ENCODE data around the gene RRBP1. TPM values are rescaled to one million over a fixed set of nuclear protein-coding genes. Genes with fewer than 3 reads are reported as not detected.

The RRBP1 gene
- total and polyA plus RNA-seq, 2 donors (not counting 3 experiments of a cell fraction or from before 2014, with no cell fraction given): 50.3 to 236 TPM

- no peaks in the 10 kb centered on the region for H3K36me3 ChIP-seq (ENCODE audit: control insufficient read depth in 2 of 2, extremely low read depth in 1 of 2, insufficient read depth in 2 of 2, low read length in 2 of 2)
- H3K4me2 ChIP-seq (ENCODE audit: insufficient read depth, low read length): no peak overlapping the region
- no peaks in the 10 kb centered on the region for H3K9me1 ChIP-seq (replicated peaks; ENCODE audit: control insufficient read depth, extremely low read depth, insufficient read depth, low read length)
- H3K4me3 ChIP-seq (replicated peaks in 1 of 3; ENCODE audit: insufficient read depth in 1 of 3, low read depth in 1 of 3, low read length in 3 of 3): no peak overlapping the region
- FAIRE-seq: no peak
- peaks cover 7% of the 10 kb centered on the region for H3K4me1 ChIP-seq (ENCODE audit: control insufficient read depth, extremely low read depth, insufficient read depth, low read length)
- BruUV-seq (replicated peaks): no TSS peak
- H3K9ac ChIP-seq (replicated peaks; ENCODE audit: extremely low read depth, insufficient read depth, low read length): no peak overlapping the region
- H3K9me3 ChIP-seq (replicated peaks; ENCODE audit: control insufficient read depth, insufficient read depth, low read length): no peaks in the 10 kb centered on the region
- no peak overlapping the region for H3K27ac ChIP-seq (ENCODE audit: insufficient read depth, low read depth, low read length)
- no peak for TF ChIP-seq CTCF (IDR thresholded peaks at IDR 0.05; ENCODE audit: extremely low read depth in 1 of 2, insufficient read depth in 1 of 2, low read depth in 1 of 2, low read length in 2 of 2)
- TF ChIP-seq EZH2 (IDR thresholded peaks at IDR 0.05; ENCODE audit: borderline replicate concordance, low read depth, low read length, severe bottlenecking): no peak
- TF ChIP-seq POLR2A (IDR thresholded peaks at IDR 0.05; ENCODE audit: low read depth, low read length): no peak
- TF ChIP-seq MAX (IDR thresholded peaks at IDR 0.05; ENCODE audit: insufficient read depth, insufficient read length): no peak
- TF ChIP-seq POLR2AphosphoS5 (IDR thresholded peaks at IDR 0.05; ENCODE audit: insufficient read depth, low read depth, low read length): no peak
- TF ChIP-seq FOS (IDR thresholded peaks at IDR 0.05; ENCODE audit: borderline replicate concordance, insufficient read depth, low read length): no peak
- no peak for TF ChIP-seq GATA2 (IDR thresholded peaks at IDR 0.05; ENCODE audit: insufficient read depth, insufficient read length, low read depth, low read length)
- DNase-seq (ENCODE audit: low read depth, low spot score): no peak
- peaks cover 2 to 4% of the 10 kb centered on the region in 2 experiments for H3K27me3 ChIP-seq (ENCODE audit: control insufficient read depth in 2 of 2, insufficient read depth in 2 of 2, low read length in 2 of 2)
- H2AFZ ChIP-seq (ENCODE audit: low read depth, low read length): no peak overlapping the region
- dilution Hi-C loops (cut with MboI; ENCODE audit: extremely low pct_ligation_motif_present, low sequenced_read_pairs): no loop called here
- intact Hi-C loops (cut with micrococcal nuclease): no loop called here
- POLR2A ChIA-PET: no interaction called here
- CTCF ChIA-PET: interaction anchor here (1.2 kb wide), 1 partner anchor 13 kb away, joined by 3 read pairs; no protein-coding TSS in a partner anchor
- H3K79me2 ChIP-seq (ENCODE audit: control insufficient read depth, insufficient read depth, low read length): no peaks in the 10 kb centered on the region
- H4K20me1 ChIP-seq (replicated peaks; ENCODE audit: control insufficient read depth, extremely low read depth, insufficient read depth, low read length): no peaks in the 10 kb centered on the region
Observed at GRCh38 chr20:17731233-17731632, 49.2 kb upstream of the RRBP1 start.
